GM23248 (cell line): ENCODE results near the gene NUDT19. TPM values are rescaled to one million over a fixed set of nuclear protein-coding genes. Genes with fewer than 3 reads are reported as not detected.
"Not testable (repeated sequence)": the region's sequence is repeated elsewhere in the genome, so short reads cannot be mapped to it uniquely, and the experiment has no call there.

Experiments
- DNase-seq: peaks from one replicate; pipeline ENCODE4 v3.0.0-alpha.2; 2015
- H2AFZ ChIP-seq: fragments of 200-600 bp; sonication (generic); 2 replicates; pipeline ENCODE4 v1.6.1; 2016; ENCODE audit warnings: antibody characterized with exemption
- H3F3A ChIP-seq: fragments of 200-600 bp; sonication (generic); 2 replicates; pipeline ENCODE4 v1.6.1; 2016; ENCODE audit warnings: mild to moderate bottlenecking, antibody characterized with exemption, mixed run types; ENCODE audit not compliant: insufficient read depth
- H3K27ac ChIP-seq: fragments of 200-600 bp; sonication (generic); 2 replicates; pipeline ENCODE4 v1.5.1; 2016; ENCODE audit warnings: mild to moderate bottlenecking
- H3K27me3 ChIP-seq: fragments of 200-600 bp; sonication (generic); replicated peaks from 2 replicates; pipeline ENCODE4 v1.6.1; 2016; ENCODE audit warnings: mild to moderate bottlenecking; ENCODE audit not compliant: insufficient read depth
- H3K36me3 ChIP-seq: fragments of 200-600 bp; sonication (generic); 2 replicates; pipeline ENCODE4 v1.6.1; 2016; ENCODE audit warnings: low read depth, mild to moderate bottlenecking
- H3K4me1 ChIP-seq: fragments of 200-600 bp; sonication (generic); 2 replicates; pipeline ENCODE4 v1.6.1; 2016; ENCODE audit warnings: mild to moderate bottlenecking; ENCODE audit not compliant: insufficient read depth
- H3K4me2 ChIP-seq: fragments of 200-600 bp; sonication (generic); one replicate; pipeline ENCODE4 v1.6.1; 2016; ENCODE audit warnings: mild to moderate bottlenecking; ENCODE audit not compliant: unreplicated experiment
- H3K4me3 ChIP-seq: fragments of 200-600 bp; sonication (generic); 2 replicates; pipeline ENCODE4 v1.5.1; 2016; ENCODE audit warnings: mild to moderate bottlenecking
- H3K79me2 ChIP-seq: fragments of 200-600 bp; sonication (generic); 2 replicates; pipeline ENCODE4 v1.6.1; 2016; ENCODE audit warnings: mild to moderate bottlenecking; ENCODE audit not compliant: insufficient read depth
- H3K9ac ChIP-seq: fragments of 200-600 bp; sonication (generic); 2 replicates; pipeline ENCODE4 v1.6.1; 2016; ENCODE audit warnings: mild to moderate bottlenecking
- H3K9me2 ChIP-seq: fragments of 200-600 bp; sonication (generic); 2 replicates; pipeline ENCODE4 v1.6.1; 2016; ENCODE audit warnings: mixed run types, mild to moderate bottlenecking, moderate library complexity; ENCODE audit not compliant: insufficient read depth
- H3K9me3 ChIP-seq: fragments of 200-600 bp; sonication (generic); one replicate; pipeline ENCODE4 v1.6.1; 2017; ENCODE audit warnings: low read depth
- H4K20me1 ChIP-seq: fragments of 200-600 bp; sonication (generic); 2 replicates; pipeline ENCODE4 v1.6.0; 2016; ENCODE audit not compliant: insufficient read depth
- EZH2 ChIP-seq: fragments of 200-600 bp; sonication (generic); IDR thresholded peaks from 2 replicates; pipeline ENCODE4 v1.6.1; 2018; ENCODE audit warnings: antibody characterized with exemption, mild to moderate bottlenecking; ENCODE audit not compliant: insufficient read depth, poor library complexity, severe bottlenecking
- EZH2phosphoT487 ChIP-seq: fragments of 200-600 bp; sonication (generic); IDR thresholded peaks from 2 replicates; pipeline ENCODE4 v1.6.1; 2018; ENCODE audit warnings: antibody characterized with exemption, moderate library complexity, mild to moderate bottlenecking, low read depth; ENCODE audit not compliant: insufficient read depth
- WGBS, 2 experiments: methylation state at CpG; one replicate each; pipeline ENCODE4 v1.1.6; 2015 to 2017; ENCODE audit warnings: low lambda C conversion rate in 2 of 2, low coverage in 1 of 2; ENCODE audit errors: missing lambda C conversion rate in 2 of 2; 5-methylcytosine and 5-hydroxymethylcytosine counted together
- in situ Hi-C: fragments of 300-500 bp; cut with MboI; formaldehyde crosslinking; loops from 2 replicates; pipeline ENCODE4 v1.15.0; 2020
- polyA plus RNA-seq: library from polyadenylated mRNA; unstranded; fragments of >200 nt; fragmentation: Nextera tagmentation; extraction: Ambion mirVana; gene quantifications from 2 replicates; pipeline ENCODE4 v1.2.1, GENCODE V29; 2016
- total RNA-seq: library from RNA; depleted of rRNA; stranded (reverse); fragments of >200 nt; shearing (Covaris generic); gene quantifications from 2 replicates; pipeline ENCODE4 v1.2.3, GENCODE V29; 2014

The NUDT19 gene
- total and polyA plus RNA-seq, 2 experiments from 2014 or later = 18.0 to 25.1 TPM

DNA sequence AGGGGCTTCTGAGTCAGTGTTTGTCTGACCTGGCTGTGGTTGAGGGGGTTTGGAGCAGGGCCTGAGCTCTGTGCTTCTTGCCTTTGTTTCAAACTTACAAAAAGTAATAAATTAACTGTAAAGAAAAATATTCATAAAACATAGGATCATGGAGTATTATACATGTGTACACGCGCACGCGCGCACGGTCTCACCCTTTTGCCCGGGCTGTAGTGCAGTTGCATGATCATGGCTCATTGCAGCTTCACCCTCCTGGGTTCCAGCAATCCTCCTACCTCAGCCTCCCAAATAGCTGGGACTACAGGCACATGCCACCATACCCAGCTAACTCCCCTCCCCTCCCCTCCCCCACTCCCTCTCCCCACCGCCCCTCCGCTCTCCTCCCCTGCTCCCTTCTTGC is 51.4 kb downstream of the NUDT19 start:
- Histone ChIP-seq H3K9me3 (no peaks in the 10 kb centered on the region), H3K27ac (no peak overlapping the region), H3K27me3 (0 out of 2 replicates have a peak, but pooled peaks cover 12% of the 10 kb centered on the region), H3K4me3 (no peak overlapping the region), H3K79me2 (no peaks in the 10 kb centered on the region), H3K9me2 (no peaks in the 10 kb centered on the region), H3K4me1 (no peaks in the 10 kb centered on the region), H3K4me2 (no peak overlapping the region), H2AFZ (no peak overlapping the region), H3F3A (no peaks in the 10 kb centered on the region), H3K36me3 (no peaks in the 10 kb centered on the region), H3K9ac (no peak overlapping the region), H4K20me1 (no peaks in the 10 kb centered on the region)
- in situ Hi-C loops = no loop called here
- TF ChIP-seq EZH2 (no peak), EZH2phosphoT487 (no peak)
- no peak for DNase-seq
- WGBS, 2 experiments = 88 to 98% methylated on average over 7 to 9 of the region's 9 CpGs

- no peaks in the 10 kb centered on the region for H3K4me1 ChIP-seq
- 95 to 98% methylated on average over 4 of the region's 4 CpGs for WGBS, 2 experiments
- no peaks in the 10 kb centered on the region for H3K36me3 ChIP-seq
- no peak overlapping the region for H3K27ac ChIP-seq
- H3F3A ChIP-seq = no peaks in the 10 kb centered on the region
- H3K27me3 ChIP-seq = 0 out of 2 replicates have a peak, but pooled peaks cover 16% of the 10 kb centered on the region
- TF ChIP-seq EZH2phosphoT487 = no peak
- no peak for TF ChIP-seq EZH2
- no peak overlapping the region for H3K9ac ChIP-seq
- DNase-seq = no peak
- H3K9me2 ChIP-seq = no peaks in the 10 kb centered on the region
- no peak overlapping the region for H2AFZ ChIP-seq
- H4K20me1 ChIP-seq = no peaks in the 10 kb centered on the region
- H3K4me3 ChIP-seq = no peak overlapping the region
- no peak overlapping the region for H3K4me2 ChIP-seq
- in situ Hi-C loops = no loop called here
- H3K79me2 ChIP-seq = no peaks in the 10 kb centered on the region
- H3K9me3 ChIP-seq = no peaks in the 10 kb centered on the region
Observed at GRCh38 chr19:32743447-32743846, 51.8 kb downstream of the NUDT19 start.

DNA sequence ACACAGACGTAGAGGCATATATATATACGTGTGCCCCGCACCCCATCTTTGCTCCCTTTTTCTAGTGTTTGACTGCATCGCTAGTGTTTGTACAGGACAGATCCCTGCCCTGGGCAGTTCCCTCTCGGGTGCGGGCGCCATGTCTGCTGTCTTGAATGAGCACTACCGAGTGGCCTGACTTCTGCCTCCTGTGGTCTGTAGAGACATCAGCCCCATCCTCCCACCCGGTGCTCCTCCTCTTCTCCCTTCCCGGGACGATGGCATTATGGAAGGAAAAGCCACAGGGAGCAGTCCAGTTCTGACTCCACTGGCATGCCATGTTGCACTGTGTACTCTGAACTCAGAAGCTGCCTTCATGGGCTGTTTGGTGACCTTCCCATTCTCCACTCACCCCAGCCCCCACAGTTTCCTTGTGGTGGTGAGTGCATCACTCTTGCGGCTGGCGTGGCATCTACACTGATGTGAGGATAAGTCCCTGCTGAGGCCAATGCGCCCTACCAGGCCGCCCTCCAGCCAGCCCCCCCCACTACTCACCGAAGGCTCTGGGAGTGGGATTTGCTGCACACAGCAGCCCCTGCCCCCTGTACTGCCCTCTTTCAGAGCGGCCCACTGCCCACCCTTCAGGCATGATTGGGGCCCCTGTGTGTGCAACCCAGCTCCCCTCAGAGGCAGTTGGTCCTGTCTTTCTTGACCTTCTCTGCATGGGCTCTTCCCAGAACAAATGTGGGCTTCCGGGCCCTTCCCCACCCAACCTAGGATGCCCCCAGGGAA is 53.1 kb downstream of the NUDT19 start:
- Histone ChIP-seq H3K36me3 (no peaks in the 10 kb centered on the region), H4K20me1 (no peaks in the 10 kb centered on the region), H3K4me1 (no peaks in the 10 kb centered on the region), H3K4me2 (no peak overlapping the region), H3K79me2 (no peaks in the 10 kb centered on the region), H3K9me2 (no peaks in the 10 kb centered on the region), H3F3A (no peaks in the 10 kb centered on the region), H2AFZ (no peak overlapping the region), H3K4me3 (no peak overlapping the region), H3K9me3 (no peaks in the 10 kb centered on the region), H3K27ac (no peak overlapping the region), H3K9ac (no peak overlapping the region), H3K27me3 (0 out of 2 replicates have a peak, but pooled peaks cover 19% of the 10 kb centered on the region)
- TF ChIP-seq EZH2phosphoT487 (no peak), EZH2 (no peak)
- WGBS, 2 experiments = 70 to 74% methylated on average over 17 to 18 of the region's 18 CpGs
- in situ Hi-C loops = no loop called here
- no peak for DNase-seq

- H3K36me3 ChIP-seq, H3K9me3 ChIP-seq, H4K20me1 ChIP-seq, H3F3A ChIP-seq, H3K27ac ChIP-seq, in situ Hi-C loops, H3K4me2 ChIP-seq, DNase-seq, H3K9ac ChIP-seq, H3K4me1 ChIP-seq, H3K79me2 ChIP-seq, H2AFZ ChIP-seq, H3K9me2 ChIP-seq, H3K4me3 ChIP-seq: not testable (repeated sequence)
- 0 out of 2 replicates have a peak, but pooled peaks cover 19% of the 10 kb centered on the region for H3K27me3 ChIP-seq
- 0% methylated on average over 2 of the region's 2 CpGs; no CpG with 5 or more reads in 1 of the 2 experiments for WGBS, 2 experiments
Observed at GRCh38 chr19:32745594-32746251, 54.1 kb downstream of the NUDT19 start.

- H3K9ac ChIP-seq, H3K9me2 ChIP-seq, DNase-seq, H3K4me2 ChIP-seq, in situ Hi-C loops, H3K4me1 ChIP-seq, H4K20me1 ChIP-seq, H3F3A ChIP-seq, H3K4me3 ChIP-seq, H3K79me2 ChIP-seq, H3K36me3 ChIP-seq, H3K9me3 ChIP-seq, H2AFZ ChIP-seq, H3K27ac ChIP-seq: not testable (repeated sequence)
- WGBS, 2 experiments = 0% methylated on average over 2 of the region's 2 CpGs; no CpG with 5 or more reads in 1 of the 2 experiments
- H3K27me3 ChIP-seq = 0 out of 2 replicates have a peak, but pooled peaks cover 19% of the 10 kb centered on the region
Observed at GRCh38 chr19:32746631-32747196, 55.1 kb downstream of the NUDT19 start.
